ENCODE results near the gene BCHE.

The BCHE gene

DNA sequence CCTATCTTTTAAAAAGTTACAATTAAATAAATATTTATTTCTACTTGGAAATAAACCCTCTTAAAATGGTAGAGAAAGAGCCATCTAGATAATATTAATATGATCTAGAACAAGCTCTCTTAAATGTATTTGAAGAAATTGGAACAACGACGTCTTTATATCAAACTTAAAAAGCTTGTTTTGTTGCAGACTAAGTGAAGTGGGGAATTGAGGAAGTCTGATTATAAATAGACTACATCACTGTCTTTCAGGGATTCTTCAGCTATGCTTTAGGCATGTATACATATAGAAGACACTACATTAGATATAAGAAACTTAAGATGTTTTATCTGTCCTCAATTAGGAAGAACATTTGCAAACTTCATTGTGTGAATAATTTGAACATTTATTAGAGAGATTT lies 1.8 kb downstream of the BCHE start:
- no peak overlapping the region for H3K27ac ChIP-seq (ENCODE audit: low read depth, low read length)
- H3K9me3 ChIP-seq (ENCODE audit: control insufficient read depth, insufficient read depth, low read length), result no peaks in the 10 kb centered on the region
- H3K4me3 ChIP-seq (ENCODE audit: low read length), result no peak overlapping the region
- no peaks in the 10 kb centered on the region for H4K20me1 ChIP-seq (ENCODE audit: control insufficient read depth, insufficient read depth, low read depth, low read length)
- no peaks in the 10 kb centered on the region for H3K79me2 ChIP-seq (ENCODE audit: control insufficient read depth, low read length)
- no peak overlapping the region for H3K4me2 ChIP-seq (ENCODE audit: low read length)
- H3F3A ChIP-seq (ENCODE audit: control insufficient read depth, insufficient read depth), result no peaks in the 10 kb centered on the region
- H3K27me3 ChIP-seq (ENCODE audit: control insufficient read depth, low read length), result no peaks in the 10 kb centered on the region
- no peaks in the 10 kb centered on the region for H3K36me3 ChIP-seq (ENCODE audit: control insufficient read depth, low read length)
- TF ChIP-seq EZH2phosphoT487 (IDR thresholded peaks at IDR 0.05; ENCODE audit: borderline replicate concordance, low read length), result no peak
- TF ChIP-seq, protein P1, sequence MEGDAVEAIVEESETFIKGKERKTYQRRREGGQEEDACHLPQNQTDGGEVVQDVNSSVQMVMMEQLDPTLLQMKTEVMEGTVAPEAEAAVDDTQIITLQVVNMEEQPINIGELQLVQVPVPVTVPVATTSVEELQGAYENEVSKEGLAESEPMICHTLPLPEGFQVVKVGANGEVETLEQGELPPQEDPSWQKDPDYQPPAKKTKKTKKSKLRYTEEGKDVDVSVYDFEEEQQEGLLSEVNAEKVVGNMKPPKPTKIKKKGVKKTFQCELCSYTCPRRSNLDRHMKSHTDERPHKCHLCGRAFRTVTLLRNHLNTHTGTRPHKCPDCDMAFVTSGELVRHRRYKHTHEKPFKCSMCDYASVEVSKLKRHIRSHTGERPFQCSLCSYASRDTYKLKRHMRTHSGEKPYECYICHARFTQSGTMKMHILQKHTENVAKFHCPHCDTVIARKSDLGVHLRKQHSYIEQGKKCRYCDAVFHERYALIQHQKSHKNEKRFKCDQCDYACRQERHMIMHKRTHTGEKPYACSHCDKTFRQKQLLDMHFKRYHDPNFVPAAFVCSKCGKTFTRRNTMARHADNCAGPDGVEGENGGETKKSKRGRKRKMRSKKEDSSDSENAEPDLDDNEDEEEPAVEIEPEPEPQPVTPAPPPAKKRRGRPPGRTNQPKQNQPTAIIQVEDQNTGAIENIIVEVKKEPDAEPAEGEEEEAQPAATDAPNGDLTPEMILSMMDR (IDR thresholded peaks at IDR 0.05; ENCODE audit: low read depth, low read length, poor library complexity, severe bottlenecking), result no peak
- no peaks in the 10 kb centered on the region for H3K4me1 ChIP-seq (ENCODE audit: control insufficient read depth, low read length)
- H3K9me2 ChIP-seq (replicated peaks; ENCODE audit: control insufficient read depth, low read length), result no peaks in the 10 kb centered on the region

DNA sequence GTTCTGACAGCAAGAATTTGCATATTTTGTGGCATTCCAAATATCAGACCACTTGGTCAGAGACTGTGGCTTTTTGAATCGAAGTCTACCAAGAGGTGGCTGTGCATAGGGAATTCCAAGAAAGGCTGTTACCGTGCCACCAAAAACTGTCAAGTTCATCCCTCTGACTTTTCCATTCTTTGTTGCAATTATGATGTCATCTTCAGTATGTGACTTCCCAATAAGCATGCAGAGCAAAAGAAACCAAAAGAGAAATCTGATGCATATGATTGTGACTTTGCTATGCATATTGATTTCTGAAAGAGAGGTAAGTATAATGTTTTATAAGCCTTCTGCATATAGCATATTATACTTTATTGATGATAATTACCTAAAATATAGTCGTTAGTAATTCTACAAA lies 6.5 kb downstream of the BCHE start:
- Histone ChIP-seq H3K9me2 (replicated peaks; ENCODE audit: control insufficient read depth, low read length) (no peaks in the 10 kb centered on the region), H3F3A (ENCODE audit: control insufficient read depth, insufficient read depth) (no peaks in the 10 kb centered on the region), H3K27me3 (ENCODE audit: control insufficient read depth, low read length) (no peaks in the 10 kb centered on the region), H3K9me3 (ENCODE audit: control insufficient read depth, insufficient read depth, low read length) (no peaks in the 10 kb centered on the region), H3K79me2 (ENCODE audit: control insufficient read depth, low read length) (no peaks in the 10 kb centered on the region), H3K36me3 (ENCODE audit: control insufficient read depth, low read length) (no peaks in the 10 kb centered on the region), H3K27ac (ENCODE audit: low read depth, low read length) (no peak overlapping the region), H3K4me1 (ENCODE audit: control insufficient read depth, low read length) (no peaks in the 10 kb centered on the region), H4K20me1 (ENCODE audit: control insufficient read depth, insufficient read depth, low read depth, low read length) (no peaks in the 10 kb centered on the region), H3K4me3 (ENCODE audit: low read length) (no peak overlapping the region), H3K4me2 (ENCODE audit: low read length) (no peak overlapping the region)
- TF ChIP-seq, protein P1 (IDR thresholded peaks at IDR 0.05; ENCODE audit: low read depth, low read length, poor library complexity, severe bottlenecking), result no peak
- TF ChIP-seq EZH2phosphoT487 (IDR thresholded peaks at IDR 0.05; ENCODE audit: borderline replicate concordance, low read length), result no peak

DNA sequence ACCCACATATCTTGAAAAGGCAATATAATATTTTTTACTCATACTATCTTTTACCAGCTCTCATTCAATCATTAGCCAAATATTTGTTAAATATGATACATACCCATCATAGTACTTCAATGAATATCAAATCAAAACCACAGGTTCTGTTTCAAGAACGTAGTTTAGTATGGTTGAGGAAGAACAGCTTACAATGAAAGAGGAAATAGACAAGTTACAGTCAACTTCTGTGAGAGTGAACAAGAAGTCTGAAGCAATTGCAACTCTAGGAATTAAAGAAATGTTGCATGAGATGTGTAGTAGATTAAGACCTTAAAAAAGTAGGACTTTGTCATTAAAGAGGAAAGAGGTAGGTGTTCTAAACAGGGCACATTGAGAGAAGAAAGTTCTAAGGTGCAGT lies 9.3 kb downstream of the BCHE start:
- H3K9me2 ChIP-seq (replicated peaks; ENCODE audit: control insufficient read depth, low read length), result no peaks in the 10 kb centered on the region
- H3K36me3 ChIP-seq (ENCODE audit: control insufficient read depth, low read length), result no peaks in the 10 kb centered on the region
- H3K4me3 ChIP-seq (ENCODE audit: low read length), result no peak overlapping the region
- H4K20me1 ChIP-seq (ENCODE audit: control insufficient read depth, insufficient read depth, low read depth, low read length), result no peaks in the 10 kb centered on the region
- TF ChIP-seq, protein P1 (IDR thresholded peaks at IDR 0.05; ENCODE audit: low read depth, low read length, poor library complexity, severe bottlenecking), result no peak
- TF ChIP-seq EZH2phosphoT487 (IDR thresholded peaks at IDR 0.05; ENCODE audit: borderline replicate concordance, low read length), result no peak
- H3K79me2 ChIP-seq (ENCODE audit: control insufficient read depth, low read length), result no peaks in the 10 kb centered on the region
- H3K9me3 ChIP-seq (ENCODE audit: control insufficient read depth, insufficient read depth, low read length), result no peaks in the 10 kb centered on the region
- H3K4me2 ChIP-seq (ENCODE audit: low read length), result no peak overlapping the region
- H3K27ac ChIP-seq (ENCODE audit: low read depth, low read length), result no peak overlapping the region
- H3F3A ChIP-seq (ENCODE audit: control insufficient read depth, insufficient read depth), result no peaks in the 10 kb centered on the region
- no peaks in the 10 kb centered on the region for H3K4me1 ChIP-seq (ENCODE audit: control insufficient read depth, low read length)
- H3K27me3 ChIP-seq (ENCODE audit: control insufficient read depth, low read length), result no peaks in the 10 kb centered on the region

DNA sequence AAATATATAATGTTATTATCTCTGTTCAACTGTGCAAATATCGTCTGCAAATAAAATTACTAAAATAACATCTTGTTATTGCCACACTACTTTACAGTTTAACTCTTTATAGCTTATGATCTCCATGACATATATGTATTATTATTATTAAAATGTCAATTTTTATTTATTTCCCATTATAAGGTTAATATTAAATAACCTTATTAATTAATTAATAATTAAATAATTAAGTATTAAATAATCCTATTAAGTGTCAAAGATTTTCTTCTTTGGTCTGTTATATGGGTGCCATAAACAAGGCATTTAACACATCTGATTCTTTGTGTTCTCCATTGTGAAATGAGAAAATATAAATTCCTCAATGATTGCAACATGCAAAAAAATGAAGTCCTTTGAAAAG lies 10.0 kb downstream of the BCHE start:
- Histone ChIP-seq H3K4me2 (ENCODE audit: low read length) (no peak overlapping the region), H3K9me3 (ENCODE audit: control insufficient read depth, insufficient read depth, low read length) (no peaks in the 10 kb centered on the region), H3K27ac (ENCODE audit: low read depth, low read length) (no peak overlapping the region), H3K36me3 (ENCODE audit: control insufficient read depth, low read length) (no peaks in the 10 kb centered on the region), H4K20me1 (ENCODE audit: control insufficient read depth, insufficient read depth, low read depth, low read length) (no peaks in the 10 kb centered on the region), H3K4me1 (ENCODE audit: control insufficient read depth, low read length) (no peaks in the 10 kb centered on the region), H3F3A (ENCODE audit: control insufficient read depth, insufficient read depth) (no peaks in the 10 kb centered on the region), H3K9me2 (replicated peaks; ENCODE audit: control insufficient read depth, low read length) (no peaks in the 10 kb centered on the region), H3K4me3 (ENCODE audit: low read length) (no peak overlapping the region), H3K27me3 (ENCODE audit: control insufficient read depth, low read length) (no peaks in the 10 kb centered on the region), H3K79me2 (ENCODE audit: control insufficient read depth, low read length) (no peaks in the 10 kb centered on the region)
- TF ChIP-seq EZH2phosphoT487 (IDR thresholded peaks at IDR 0.05; ENCODE audit: borderline replicate concordance, low read length), result no peak
- TF ChIP-seq, protein P1 (IDR thresholded peaks at IDR 0.05; ENCODE audit: low read depth, low read length, poor library complexity, severe bottlenecking), result no peak

Measured in DOHH2 (cell line).